H9 (cell line): ENCODE results near the gene FAM13C. TPM values are rescaled to one million over a fixed set of nuclear protein-coding genes. Genes with fewer than 3 reads are reported as not detected.

Experiments
- DNase-seq: peaks from one replicate; pipeline ENCODE4 v3.0.0-alpha.2; 2017
- H2AFZ ChIP-seq: one replicate; pipeline ENCODE4 v1.6.1; 2013; ENCODE audit warnings: mild to moderate bottlenecking, low read length, control low read depth, moderate library complexity
- H2AK5ac ChIP-seq: 2 replicates; pipeline ENCODE4 v1.6.1; 2013; ENCODE audit warnings: low read length, control low read depth, mixed read lengths; ENCODE audit not compliant: insufficient read length
- H2BK120ac ChIP-seq: one replicate; pipeline ENCODE4 v1.6.1; 2013; ENCODE audit warnings: low read depth, mild to moderate bottlenecking, low read length, control low read depth, inconsistent platforms; ENCODE audit not compliant: poor library complexity, severe bottlenecking
- H2BK12ac ChIP-seq: 2 replicates; pipeline ENCODE4 v1.6.1; 2013; ENCODE audit warnings: low read length, control low read depth, mixed read lengths, low read depth; ENCODE audit not compliant: insufficient read length
- H2BK15ac ChIP-seq: 2 replicates; pipeline ENCODE4 v1.6.1; 2013; ENCODE audit warnings: low read depth, low read length, control low read depth
- H2BK20ac ChIP-seq: one replicate; pipeline ENCODE4 v1.6.1; 2013; ENCODE audit warnings: low read depth, mild to moderate bottlenecking, low read length, control low read depth, inconsistent platforms; ENCODE audit not compliant: poor library complexity, severe bottlenecking
- H2BK5ac ChIP-seq: 2 replicates; pipeline ENCODE4 v1.6.1; 2013; ENCODE audit warnings: low read length, control low read depth, mixed read lengths; ENCODE audit not compliant: insufficient read length
- H3K14ac ChIP-seq: 2 replicates; pipeline ENCODE4 v1.6.1; 2013; ENCODE audit warnings: low read length, control low read depth; ENCODE audit not compliant: insufficient read depth
- H3K18ac ChIP-seq: 2 replicates; pipeline ENCODE4 v1.6.1; 2013; ENCODE audit warnings: low read depth, mild to moderate bottlenecking, mixed read lengths, low read length, control low read depth; ENCODE audit not compliant: insufficient read length
- H3K23ac ChIP-seq: 2 replicates; pipeline ENCODE4 v1.6.1; 2013; ENCODE audit warnings: low read length, control low read depth, mixed read lengths, low read depth; ENCODE audit not compliant: insufficient read length
- H3K23me2 ChIP-seq: 2 replicates; pipeline ENCODE4 v1.6.1; 2013; ENCODE audit warnings: low read depth, mild to moderate bottlenecking, mixed read lengths, low read length, control low read depth; ENCODE audit not compliant: insufficient read length, poor library complexity, severe bottlenecking
- H3K27ac ChIP-seq: 2 replicates; pipeline ENCODE4 v1.5.1; 2013; ENCODE audit warnings: low read length, control low read depth, mixed read lengths, low read depth; ENCODE audit not compliant: insufficient read length
- H3K27me3 ChIP-seq: 2 replicates; pipeline ENCODE4 v1.6.1; 2013; ENCODE audit warnings: low read length, control low read depth, inconsistent platforms; ENCODE audit not compliant: insufficient read depth
- H3K4ac ChIP-seq: 2 replicates; pipeline ENCODE4 v1.6.1; 2013; ENCODE audit warnings: low read depth, mild to moderate bottlenecking, control low read depth, inconsistent platforms, low read length, moderate library complexity
- H3K4me1 ChIP-seq: 2 replicates; pipeline ENCODE4 v1.6.1; 2013; ENCODE audit warnings: low read length, control low read depth, inconsistent platforms; ENCODE audit not compliant: insufficient read depth
- H3K4me2 ChIP-seq: 2 replicates; pipeline ENCODE4 v1.6.1; 2013; ENCODE audit warnings: low read length, control low read depth, mixed read lengths; ENCODE audit not compliant: insufficient read length, insufficient read depth
- H3K56ac ChIP-seq: 2 replicates; pipeline ENCODE4 v1.6.1; 2013; ENCODE audit warnings: low read depth, mild to moderate bottlenecking, mixed read lengths, low read length, control low read depth; ENCODE audit not compliant: insufficient read length
- H3K79me1 ChIP-seq: 2 replicates; pipeline ENCODE4 v1.6.1; 2013; ENCODE audit warnings: low read depth, mild to moderate bottlenecking, moderate library complexity, low read length, control low read depth, inconsistent platforms; ENCODE audit not compliant: insufficient read depth, poor library complexity, severe bottlenecking
- H3K79me2 ChIP-seq: 2 replicates; pipeline ENCODE4 v1.6.1; 2013; ENCODE audit warnings: low read length, control low read depth, inconsistent platforms; ENCODE audit not compliant: insufficient read depth
- H3K9ac ChIP-seq: 2 replicates; pipeline ENCODE4 v1.6.1; 2013; ENCODE audit warnings: low read length, control low read depth, mixed read lengths; ENCODE audit not compliant: insufficient read length; ENCODE audit errors: extremely low read depth
- H3K9me3 ChIP-seq: one replicate; pipeline ENCODE4 v1.6.1; 2013; ENCODE audit warnings: low read depth, low read length, inconsistent platforms; ENCODE audit not compliant: control insufficient read depth
- H3T11ph ChIP-seq: one replicate; pipeline ENCODE4 v1.6.1; 2013; ENCODE audit warnings: mild to moderate bottlenecking, low read length, control low read depth, inconsistent platforms
- H4K20me1 ChIP-seq: one replicate; pipeline ENCODE4 v1.6.1; 2013; ENCODE audit not compliant: control insufficient read depth, insufficient read length, insufficient read depth
- H4K5ac ChIP-seq: 2 replicates; pipeline ENCODE4 v1.6.1; 2013; ENCODE audit warnings: low read depth, mild to moderate bottlenecking, mixed read lengths, low read length, control low read depth; ENCODE audit not compliant: insufficient read length
- H4K8ac ChIP-seq: replicated peaks from 2 replicates; pipeline ENCODE4 v1.6.1; 2013; ENCODE audit warnings: low read length, control low read depth, mixed read lengths, low read depth; ENCODE audit not compliant: insufficient read length
- H4K91ac ChIP-seq: 2 replicates; pipeline ENCODE4 v1.6.1; 2013; ENCODE audit warnings: low read depth, mild to moderate bottlenecking, moderate library complexity, mixed read lengths, low read length, control low read depth; ENCODE audit not compliant: insufficient read length
- H3K27ac Mint-ChIP-seq, 3 experiments: 2 replicates in 2 of 3; 3 replicates in 1 of 3; pipeline ENCODE4 v1.8.0; 2020 to 2021; ENCODE audit warnings: mixed read lengths in 3 of 3, mild to moderate bottlenecking in 1 of 3, moderate library complexity in 1 of 3
- H3K27me3 Mint-ChIP-seq: 2 replicates; pipeline ENCODE4 v1.8.0; 2021; ENCODE audit warnings: low read depth, mild to moderate bottlenecking, moderate library complexity, mixed read lengths
- H3K36me3 Mint-ChIP-seq, 3 experiments: 2 replicates in 2 of 3; 3 replicates in 1 of 3; pipeline ENCODE4 v1.8.0; 2020 to 2021; ENCODE audit warnings: low read depth in 3 of 3, mixed read lengths in 3 of 3; ENCODE audit not compliant: insufficient read depth in 1 of 3
- H3K4me1 Mint-ChIP-seq, 2 experiments: 2 replicates each; pipeline ENCODE4 v1.8.0; 2020; ENCODE audit warnings: mixed read lengths in 2 of 2
- H3K4me3 Mint-ChIP-seq, 2 experiments: 2 replicates in 1 of 2; 3 replicates in 1 of 2; pipeline ENCODE4 v1.8.0; 2020 to 2021; ENCODE audit warnings: mild to moderate bottlenecking in 2 of 2, mixed read lengths in 2 of 2, moderate library complexity in 1 of 2
- H3K9me3 Mint-ChIP-seq, 2 experiments: 2 replicates in 1 of 2; 3 replicates in 1 of 2; pipeline ENCODE4 v1.8.0; 2020; ENCODE audit warnings: mild to moderate bottlenecking in 2 of 2, mixed read lengths in 2 of 2, moderate library complexity in 1 of 2
- WGBS: extraction: QIAGEN DNeasy Blood & Tissue Kit; methylation state at CpG from one replicate; pipeline ENCODE4 v1.1.7; 2013; ENCODE audit warnings: missing lambda C conversion rate, low lambda C conversion rate, mixed read lengths; ENCODE audit not compliant: insufficient read length; ENCODE audit errors: extremely low coverage; 5-methylcytosine and 5-hydroxymethylcytosine counted together
- total RNA-seq: library from RNA; stranded (reverse); gene quantifications from 2 replicates; pipeline ENCODE4 v1.2.1, GENCODE V29; 2021
- TF ChIP-seq, protein P1 (sequence below): fragments of 200-600 bp; sonication (generic); conservative IDR thresholded peaks from 3 replicates; pipeline ENCODE4 v1.8.0; 2021; ENCODE audit warnings: antibody characterized with exemption, mild to moderate bottlenecking

FAM13C gene
- total RNA-seq, 1 experiment from 2014 or later, result 0.31 TPM

GRCh38 chr10:59266321-59266720 is 96.0 kb downstream of the FAM13C start:
- Mint-ChIP-seq H3K9me3 (no peaks in the 10 kb centered on the region), H3K4me3 (no peak overlapping the region), H3K27ac (no peak overlapping the region), H3K27me3 (peaks cover 2% of the 10 kb centered on the region), H3K36me3 (no peaks in the 10 kb centered on the region), H3K4me1 (no peaks in the 10 kb centered on the region)
- DNase-seq, result no peak
- Histone ChIP-seq H4K8ac (no peak overlapping the region), H2BK20ac (no peak overlapping the region), H3K23ac (no peak overlapping the region), H2BK15ac (no peak overlapping the region), H3K56ac (no peak overlapping the region), H3K18ac (no peak overlapping the region), H3K9me3 (no peaks in the 10 kb centered on the region), H3K79me2 (no peaks in the 10 kb centered on the region), H3K4ac (no peak overlapping the region), H3K27me3 (no peaks in the 10 kb centered on the region), H3K14ac (no peak overlapping the region), H3K23me2 (no peaks in the 10 kb centered on the region), H3K4me1 (no peaks in the 10 kb centered on the region), H4K5ac (no peak overlapping the region), H2BK5ac (no peak overlapping the region), H3K79me1 (no peaks in the 10 kb centered on the region), H2BK120ac (no peak overlapping the region), H2AK5ac (no peak overlapping the region), H4K20me1 (no peaks in the 10 kb centered on the region), H3K27ac (no peak overlapping the region), H3K9ac (no peak overlapping the region), H3K4me2 (no peak overlapping the region), H4K91ac (no peak overlapping the region), H2BK12ac (no peak overlapping the region), H3T11ph (no peak overlapping the region), H2AFZ (no peak overlapping the region)
- TF ChIP-seq, protein P1, sequence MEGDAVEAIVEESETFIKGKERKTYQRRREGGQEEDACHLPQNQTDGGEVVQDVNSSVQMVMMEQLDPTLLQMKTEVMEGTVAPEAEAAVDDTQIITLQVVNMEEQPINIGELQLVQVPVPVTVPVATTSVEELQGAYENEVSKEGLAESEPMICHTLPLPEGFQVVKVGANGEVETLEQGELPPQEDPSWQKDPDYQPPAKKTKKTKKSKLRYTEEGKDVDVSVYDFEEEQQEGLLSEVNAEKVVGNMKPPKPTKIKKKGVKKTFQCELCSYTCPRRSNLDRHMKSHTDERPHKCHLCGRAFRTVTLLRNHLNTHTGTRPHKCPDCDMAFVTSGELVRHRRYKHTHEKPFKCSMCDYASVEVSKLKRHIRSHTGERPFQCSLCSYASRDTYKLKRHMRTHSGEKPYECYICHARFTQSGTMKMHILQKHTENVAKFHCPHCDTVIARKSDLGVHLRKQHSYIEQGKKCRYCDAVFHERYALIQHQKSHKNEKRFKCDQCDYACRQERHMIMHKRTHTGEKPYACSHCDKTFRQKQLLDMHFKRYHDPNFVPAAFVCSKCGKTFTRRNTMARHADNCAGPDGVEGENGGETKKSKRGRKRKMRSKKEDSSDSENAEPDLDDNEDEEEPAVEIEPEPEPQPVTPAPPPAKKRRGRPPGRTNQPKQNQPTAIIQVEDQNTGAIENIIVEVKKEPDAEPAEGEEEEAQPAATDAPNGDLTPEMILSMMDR, result no peak
- WGBS, result 100% methylated on average over 1 of the region's 3 CpGs
